HepG2 (cell line): ENCODE results near the gene SAE1. TPM values are rescaled to one million over a fixed set of nuclear protein-coding genes. Genes with fewer than 3 reads are reported as not detected.

Experiments used
- ATF6 ChIP-seq: sonication (generic); formaldehyde crosslinking; conservative IDR thresholded peaks from 2 replicates; pipeline ENCODE4 v1.4.0; 2020; ENCODE audit warnings: missing genetic modification reagents
- BCLAF1 ChIP-seq: fragments of 450-650 bp; IDR thresholded peaks from 2 replicates; pipeline ENCODE4 v1.6.1; 2017; ENCODE audit warnings: mild to moderate bottlenecking
- CCAR2 ChIP-seq: fragments of 200-400 bp; formaldehyde crosslinking; optimal IDR thresholded peaks from 2 replicates; pipeline ENCODE3; 2018; ENCODE audit warnings: low read depth, mild to moderate bottlenecking, low read length, moderate library complexity
- EZH2 ChIP-seq: conservative IDR thresholded peaks from 2 replicates; pipeline ENCODE4 v1.6.1; 2012; ENCODE audit warnings: mild to moderate bottlenecking, low read depth, low read length, moderate library complexity
- GATAD1 ChIP-seq: IDR thresholded peaks from 2 replicates; pipeline ENCODE4 v1.6.1; 2016; ENCODE audit warnings: missing genetic modification reagents, missing compliant biosample characterization
- JUN ChIP-seq: sonication (generic); formaldehyde crosslinking; IDR thresholded peaks from 2 replicates; pipeline ENCODE4 v1.4.0; 2020; ENCODE audit warnings: mild to moderate bottlenecking, missing genetic modification reagents
- MED8 ChIP-seq: sonication (generic); formaldehyde crosslinking; IDR thresholded peaks from 2 replicates; pipeline ENCODE4 v1.8.1; 2023; ENCODE audit warnings: mild to moderate bottlenecking, missing genetic modification reagents; ENCODE audit not compliant: insufficient replicate concordance
- MXD4 ChIP-seq: IDR thresholded peaks from 2 replicates; pipeline ENCODE4 v1.6.1; 2016; ENCODE audit warnings: mild to moderate bottlenecking, missing biosample characterization, missing genetic modification reagents
- RFX5 ChIP-seq: IDR thresholded peaks from 2 replicates; pipeline ENCODE4 v1.6.1; 2011; ENCODE audit warnings: low read depth, low read length, improper control_type of control experiment
- RXRA ChIP-seq: sonication (generic); formaldehyde crosslinking; IDR thresholded peaks from 2 replicates; pipeline ENCODE4 v1.5.1; 2020; ENCODE audit warnings: missing genetic modification reagents
- SMAD9 ChIP-seq: sonication (generic); formaldehyde crosslinking; IDR thresholded peaks from 2 replicates; pipeline ENCODE4 v1.5.1; 2020; ENCODE audit warnings: mild to moderate bottlenecking, missing genetic modification reagents
- TFDP1 ChIP-seq: IDR thresholded peaks from 2 replicates; pipeline ENCODE4 v1.6.1; 2016; ENCODE audit warnings: missing compliant biosample characterization, missing genetic modification reagents, borderline replicate concordance
- ZBTB38 ChIP-seq: sonication (generic); formaldehyde crosslinking; IDR thresholded peaks from 2 replicates; pipeline ENCODE4 v1.5.1; 2020; ENCODE audit warnings: mild to moderate bottlenecking, missing genetic modification reagents
- ZBTB49 ChIP-seq: sonication (generic); formaldehyde crosslinking; IDR thresholded peaks from 2 replicates; pipeline ENCODE4 v1.4.0; 2020; ENCODE audit warnings: missing genetic modification reagents, borderline replicate concordance
- ZNF569 ChIP-seq: sonication (generic); formaldehyde crosslinking; IDR thresholded peaks from 2 replicates; pipeline ENCODE4 v1.5.0; 2020; ENCODE audit warnings: mild to moderate bottlenecking, missing genetic modification reagents, moderate library complexity, borderline replicate concordance
- ZNF616 ChIP-seq: sonication (generic); formaldehyde crosslinking; IDR thresholded peaks from 2 replicates; pipeline ENCODE4 v1.5.0; 2020; ENCODE audit warnings: low read depth, mild to moderate bottlenecking, missing genetic modification reagents
- polyA plus RNA-seq, 8 experiments: library from polyadenylated mRNA; depleted of rRNA in 3 of 8; stranded (reverse) in 7 of 8; unstranded in 1 of 8; fragments of >200 nt; fragmentation: Illumina TruSeq in 4 of 8; extraction: Trizol in 4 of 8; gene quantifications; 2 replicates each; pipeline versions ENCODE4 v1.2.1 to v1.2.3, GENCODE V29; 2011 to 2016; ENCODE audit warnings: low read depth in 4 of 8, missing spikeins in 1 of 8, mixed read lengths in 1 of 8; ENCODE audit not compliant: insufficient read depth in 1 of 8
- total RNA-seq, 5 experiments: library from RNA; depleted of rRNA; stranded (reverse); fragments of >200 nt; fragmentation: Illumina TruSeq; extraction: Trizol; gene quantifications; 2 replicates each; pipeline ENCODE4 v1.2.3, GENCODE V29; 2016; ENCODE audit warnings: low read depth in 1 of 5

SAE1 gene
- total and polyA plus RNA-seq, 2 of the 13 experiments (the other 11 are each of a cell fraction or from before 2014, with no cell fraction given), result 87.6 to 197 TPM

- TF ChIP-seq ZNF616 (CRISPR knock-in tag), result no peak
- TF ChIP-seq EZH2, result no peak
- no peak for TF ChIP-seq JUN (CRISPR knock-in tag)
- peak; percentile 54; the same call in 1 of the 2 replicates for TF ChIP-seq RXRA (CRISPR knock-in tag)
- TF ChIP-seq ATF6, result no peak
- no peak for TF ChIP-seq ZNF569
- peak; percentile 95 for TF ChIP-seq TFDP1 (CRISPR knock-in tag)
- TF ChIP-seq ZBTB38, result peak; percentile 86; the same call in 1 of the 2 replicates
- no peak for TF ChIP-seq MED8 (CRISPR knock-in tag)
- no peak for TF ChIP-seq RFX5
- no peak for TF ChIP-seq ZBTB49
- TF ChIP-seq CCAR2, result no peak
- no peak for TF ChIP-seq SMAD9 (CRISPR knock-in tag)
- TF ChIP-seq GATAD1 (CRISPR knock-in tag), result no peak; the same call in none of the 2 replicates
- peak; percentile 59; the same call in 1 of the 2 replicates for TF ChIP-seq MXD4
- TF ChIP-seq BCLAF1, result no peak
Measured at GRCh38 chr19:47130589-47131227, at the start of gene SAE1 (continued).
